ENCODE data around the gene GRAMD4.

Gene GRAMD4

DNA sequence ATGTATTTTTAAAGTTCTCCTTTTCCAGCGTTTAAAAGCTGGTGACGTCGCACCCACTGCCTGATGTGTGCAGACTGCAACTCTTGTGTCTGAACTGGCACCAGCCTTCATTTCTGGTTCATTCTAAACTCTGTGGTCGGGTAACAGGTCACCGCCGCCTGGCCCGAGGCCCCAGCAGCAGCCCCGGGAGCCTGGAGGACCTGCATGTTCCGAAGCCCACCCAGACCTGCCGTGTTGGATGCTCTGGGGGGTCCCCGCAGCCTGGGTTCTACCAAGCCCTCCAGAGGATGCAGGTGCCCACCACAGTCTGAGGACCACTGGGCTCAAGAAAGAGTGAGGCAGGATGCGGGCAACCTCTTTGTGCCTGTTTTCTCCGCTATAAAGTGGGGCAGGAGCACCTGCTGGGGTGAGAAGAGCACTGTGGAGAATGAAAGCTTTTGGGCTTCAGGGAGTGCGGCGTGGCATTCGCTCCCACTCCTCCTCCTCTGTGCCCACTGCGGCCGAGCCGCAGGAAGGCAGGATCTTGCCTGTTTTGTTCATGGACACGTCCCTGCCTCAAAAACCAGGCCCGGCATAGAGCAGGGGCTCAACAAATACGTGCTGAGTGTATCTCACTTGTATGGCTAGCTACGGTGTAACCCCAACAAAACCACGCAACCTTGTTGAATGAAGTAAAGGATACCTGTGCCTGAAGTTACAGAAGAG, 77.8 kb downstream of the GRAMD4 start:
- H3K36me3 ChIP-seq (ENCODE audit: control insufficient read depth, low read length): peaks cover 41% of the 10 kb centered on the region

DNA sequence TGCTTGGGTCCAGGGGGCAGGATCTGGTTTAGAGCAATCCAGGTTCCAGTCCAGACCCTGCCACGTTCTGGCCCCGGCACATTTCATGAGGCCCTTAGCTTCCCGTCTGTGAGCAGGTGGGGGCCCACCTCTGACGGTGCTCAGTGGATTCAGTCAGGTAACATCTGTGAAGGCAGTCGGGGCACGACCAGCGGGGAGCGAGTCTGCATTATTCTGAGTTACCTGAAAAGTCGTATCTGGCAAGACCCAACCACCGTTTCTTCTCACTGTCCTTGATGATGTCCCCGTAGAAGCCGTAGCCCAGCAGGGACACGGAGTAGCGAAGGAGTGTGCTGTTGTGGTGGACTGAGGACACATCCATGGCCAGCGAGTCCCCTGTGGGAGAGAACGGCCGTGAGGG, 78.9 kb downstream of the GRAMD4 start:
- H3K4me1 ChIP-seq (ENCODE audit: control insufficient read depth, low read length): no peaks in the 10 kb centered on the region
- no peaks in the 10 kb centered on the region for H4K20me1 ChIP-seq (ENCODE audit: control insufficient read depth, insufficient read depth, low read depth, low read length)
- H3K27ac ChIP-seq (ENCODE audit: low read depth, low read length): no peak overlapping the region
- no peaks in the 10 kb centered on the region for H3K79me2 ChIP-seq (ENCODE audit: control insufficient read depth, low read length)
- H3F3A ChIP-seq (ENCODE audit: control insufficient read depth, insufficient read depth): no peaks in the 10 kb centered on the region
- peaks cover 43% of the 10 kb centered on the region for H3K36me3 ChIP-seq (ENCODE audit: control insufficient read depth, low read length)
- no peaks in the 10 kb centered on the region for H3K9me3 ChIP-seq (ENCODE audit: control insufficient read depth, insufficient read depth, low read length)
- H3K27me3 ChIP-seq (ENCODE audit: control insufficient read depth, low read length): no peaks in the 10 kb centered on the region
- TF ChIP-seq, protein P1, sequence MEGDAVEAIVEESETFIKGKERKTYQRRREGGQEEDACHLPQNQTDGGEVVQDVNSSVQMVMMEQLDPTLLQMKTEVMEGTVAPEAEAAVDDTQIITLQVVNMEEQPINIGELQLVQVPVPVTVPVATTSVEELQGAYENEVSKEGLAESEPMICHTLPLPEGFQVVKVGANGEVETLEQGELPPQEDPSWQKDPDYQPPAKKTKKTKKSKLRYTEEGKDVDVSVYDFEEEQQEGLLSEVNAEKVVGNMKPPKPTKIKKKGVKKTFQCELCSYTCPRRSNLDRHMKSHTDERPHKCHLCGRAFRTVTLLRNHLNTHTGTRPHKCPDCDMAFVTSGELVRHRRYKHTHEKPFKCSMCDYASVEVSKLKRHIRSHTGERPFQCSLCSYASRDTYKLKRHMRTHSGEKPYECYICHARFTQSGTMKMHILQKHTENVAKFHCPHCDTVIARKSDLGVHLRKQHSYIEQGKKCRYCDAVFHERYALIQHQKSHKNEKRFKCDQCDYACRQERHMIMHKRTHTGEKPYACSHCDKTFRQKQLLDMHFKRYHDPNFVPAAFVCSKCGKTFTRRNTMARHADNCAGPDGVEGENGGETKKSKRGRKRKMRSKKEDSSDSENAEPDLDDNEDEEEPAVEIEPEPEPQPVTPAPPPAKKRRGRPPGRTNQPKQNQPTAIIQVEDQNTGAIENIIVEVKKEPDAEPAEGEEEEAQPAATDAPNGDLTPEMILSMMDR (IDR thresholded peaks at IDR 0.05; ENCODE audit: low read depth, low read length, poor library complexity, severe bottlenecking): no peak
- TF ChIP-seq EZH2phosphoT487 (IDR thresholded peaks at IDR 0.05; ENCODE audit: borderline replicate concordance, low read length): no peak
- no peaks in the 10 kb centered on the region for H3K9me2 ChIP-seq (replicated peaks; ENCODE audit: control insufficient read depth, low read length)
- H3K4me3 ChIP-seq (ENCODE audit: low read length): no peak overlapping the region
- H3K4me2 ChIP-seq (ENCODE audit: low read length): no peak overlapping the region

More for the DNA sequence above, 77.8 kb downstream of the GRAMD4 start:
- TF ChIP-seq, protein P1 (IDR thresholded peaks at IDR 0.05; ENCODE audit: low read depth, low read length, poor library complexity, severe bottlenecking): no peak
- no peak for TF ChIP-seq EZH2phosphoT487 (IDR thresholded peaks at IDR 0.05; ENCODE audit: borderline replicate concordance, low read length)
- H4K20me1 ChIP-seq (ENCODE audit: control insufficient read depth, insufficient read depth, low read depth, low read length): no peaks in the 10 kb centered on the region
- H3K79me2 ChIP-seq (ENCODE audit: control insufficient read depth, low read length): no peaks in the 10 kb centered on the region
- no peaks in the 10 kb centered on the region for H3K27me3 ChIP-seq (ENCODE audit: control insufficient read depth, low read length)
- H3K27ac ChIP-seq (ENCODE audit: low read depth, low read length): no peak overlapping the region
- H3K9me3 ChIP-seq (ENCODE audit: control insufficient read depth, insufficient read depth, low read length): no peaks in the 10 kb centered on the region
- no peak overlapping the region for H3K4me2 ChIP-seq (ENCODE audit: low read length)
- no peaks in the 10 kb centered on the region for H3K9me2 ChIP-seq (replicated peaks; ENCODE audit: control insufficient read depth, low read length)
- no peaks in the 10 kb centered on the region for H3K4me1 ChIP-seq (ENCODE audit: control insufficient read depth, low read length)
- H3F3A ChIP-seq (ENCODE audit: control insufficient read depth, insufficient read depth): no peaks in the 10 kb centered on the region
- no peak overlapping the region for H3K4me3 ChIP-seq (ENCODE audit: low read length)

DNA sequence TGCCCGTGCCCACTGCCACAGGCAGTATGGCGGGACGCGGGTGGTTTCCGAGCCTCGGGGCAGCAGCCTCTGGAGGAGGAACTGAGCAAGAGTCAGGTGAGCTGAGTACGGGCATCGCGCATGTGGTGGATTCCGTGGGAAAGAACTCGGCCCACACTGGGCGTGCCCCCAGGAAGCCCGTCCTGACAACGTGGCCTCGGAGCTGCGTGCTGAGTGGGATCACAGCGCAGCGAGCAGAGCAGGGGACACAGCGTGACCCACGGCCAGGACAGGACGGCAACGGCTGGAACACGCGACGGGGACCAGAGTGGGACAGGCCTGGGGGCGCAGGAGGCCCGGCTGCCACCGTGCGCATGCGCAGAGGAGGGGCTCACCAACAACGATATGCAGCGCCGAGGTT, 81.1 kb downstream of the GRAMD4 start:
- Histone ChIP-seq H3K4me2 (ENCODE audit: low read length) (no peak overlapping the region), H3K9me2 (replicated peaks; ENCODE audit: control insufficient read depth, low read length) (no peaks in the 10 kb centered on the region), H3F3A (ENCODE audit: control insufficient read depth, insufficient read depth) (no peaks in the 10 kb centered on the region), H3K4me3 (ENCODE audit: low read length) (no peak overlapping the region), H3K27ac (ENCODE audit: low read depth, low read length) (no peak overlapping the region), H3K9me3 (ENCODE audit: control insufficient read depth, insufficient read depth, low read length) (no peaks in the 10 kb centered on the region), H3K36me3 (ENCODE audit: control insufficient read depth, low read length) (peaks cover 32% of the 10 kb centered on the region), H4K20me1 (ENCODE audit: control insufficient read depth, insufficient read depth, low read depth, low read length) (no peaks in the 10 kb centered on the region), H3K27me3 (ENCODE audit: control insufficient read depth, low read length) (no peaks in the 10 kb centered on the region), H3K4me1 (ENCODE audit: control insufficient read depth, low read length) (no peaks in the 10 kb centered on the region), H3K79me2 (ENCODE audit: control insufficient read depth, low read length) (no peaks in the 10 kb centered on the region)
- TF ChIP-seq, protein P1 (IDR thresholded peaks at IDR 0.05; ENCODE audit: low read depth, low read length, poor library complexity, severe bottlenecking): no peak
- TF ChIP-seq EZH2phosphoT487 (IDR thresholded peaks at IDR 0.05; ENCODE audit: borderline replicate concordance, low read length): no peak
